HG03439 (cell line): ENCODE results near the gene TXLNA.

Source experiments
- ATAC-seq: cut with Tn5 transposase; IDR thresholded peaks from one replicate; pipeline ENCODE4 v1.9.1; 2021; ENCODE audit warnings: mild to moderate bottlenecking, moderate library complexity; ENCODE audit not compliant: unreplicated experiment

Gene TXLNA

DNA sequence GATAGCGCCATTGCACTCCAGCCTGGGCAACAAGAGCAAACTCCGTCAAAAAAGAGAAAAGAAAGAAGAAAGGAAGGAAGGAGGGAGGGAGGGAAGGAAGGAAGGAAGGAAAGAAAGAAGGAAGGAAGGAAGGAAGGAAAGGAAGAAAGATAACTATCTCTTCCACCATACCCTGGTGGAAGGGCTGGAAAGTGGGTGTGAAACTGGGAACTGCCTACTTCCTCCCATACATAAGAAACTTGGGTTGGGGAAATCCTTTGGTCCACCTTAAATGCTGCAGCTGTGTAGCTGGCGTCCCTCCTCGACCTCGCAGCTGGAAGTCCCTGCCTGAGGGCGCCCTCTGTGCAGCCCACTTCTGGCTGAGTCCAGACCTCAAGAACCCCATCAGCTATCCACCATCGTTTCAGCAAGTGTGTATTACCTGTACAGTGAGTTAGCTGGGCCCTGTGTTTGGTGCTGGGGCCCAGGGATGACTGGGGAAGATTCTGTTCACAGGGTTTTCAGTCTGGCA lies 62.9 kb downstream of the TXLNA start:
- no peak for ATAC-seq

DNA sequence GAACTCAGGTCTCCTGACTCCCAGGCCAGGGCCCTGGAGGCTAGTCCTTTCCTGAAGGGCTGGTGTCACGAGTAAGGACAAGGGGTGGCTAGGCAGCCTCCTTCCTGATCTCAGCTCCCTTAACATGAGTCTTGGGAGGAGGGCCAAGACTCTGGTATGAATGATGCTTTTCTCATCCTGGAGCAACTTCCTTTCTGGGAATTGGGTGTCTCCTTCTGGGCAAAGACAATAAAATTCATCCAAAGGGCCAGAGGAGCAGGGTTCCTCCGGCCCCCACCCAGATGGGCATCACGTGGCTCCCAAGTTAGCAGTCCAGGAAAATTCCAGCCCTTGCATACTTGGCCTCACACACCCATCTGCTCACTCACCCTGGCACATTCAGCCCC lies 67.4 kb downstream of the TXLNA start, which contains the start of gene FAM167B:
Gene FAM167B (plus strand): TSS at position 335 of the 386 bp plus-strand sequence. CDS start 200 bp downstream, outside the sequence.
- ATAC-seq: no peak

DNA sequence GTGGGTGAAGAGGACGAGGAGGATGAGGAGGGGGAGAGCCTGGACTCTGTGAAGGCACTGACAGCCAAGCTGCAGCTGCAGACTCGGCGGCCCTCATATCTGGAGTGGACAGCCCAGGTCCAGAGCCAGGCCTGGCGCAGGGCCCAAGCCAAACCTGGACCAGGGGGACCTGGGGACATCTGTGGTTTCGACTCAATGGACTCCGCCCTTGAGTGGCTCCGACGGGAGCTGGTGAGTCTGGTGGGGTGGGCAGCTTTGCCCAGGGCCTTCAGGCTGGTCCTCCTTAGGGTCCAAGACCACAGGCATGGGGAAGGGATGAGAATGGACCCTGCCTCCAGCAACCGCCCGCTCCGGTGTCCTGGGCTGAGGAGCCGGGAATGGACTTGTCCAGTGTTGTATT lies 68.0 kb downstream of the TXLNA start:
- no peak for ATAC-seq
